ENCODE data around the gene KIF1A.

The KIF1A gene

DNA sequence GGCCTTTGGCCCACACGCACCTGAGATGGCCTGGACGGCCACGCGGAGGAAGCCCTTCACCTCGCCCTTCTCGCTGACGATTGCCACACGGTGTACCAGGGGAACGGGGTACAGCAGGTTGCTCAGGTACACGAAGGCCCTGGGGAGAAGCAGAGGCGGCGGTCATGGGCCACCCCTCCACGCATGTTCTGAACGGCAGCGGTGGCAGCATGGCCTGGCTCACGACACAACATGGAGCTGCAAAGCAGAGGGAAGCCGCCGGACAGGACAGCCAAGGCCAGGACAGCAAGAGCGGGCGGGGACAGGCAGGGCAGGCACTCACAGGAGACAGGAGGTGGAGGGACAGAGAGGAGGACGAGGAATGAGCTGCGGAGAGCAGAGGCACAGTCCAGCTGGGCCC lies 69.6 kb downstream of the KIF1A start:
- TF ChIP-seq, protein P1, sequence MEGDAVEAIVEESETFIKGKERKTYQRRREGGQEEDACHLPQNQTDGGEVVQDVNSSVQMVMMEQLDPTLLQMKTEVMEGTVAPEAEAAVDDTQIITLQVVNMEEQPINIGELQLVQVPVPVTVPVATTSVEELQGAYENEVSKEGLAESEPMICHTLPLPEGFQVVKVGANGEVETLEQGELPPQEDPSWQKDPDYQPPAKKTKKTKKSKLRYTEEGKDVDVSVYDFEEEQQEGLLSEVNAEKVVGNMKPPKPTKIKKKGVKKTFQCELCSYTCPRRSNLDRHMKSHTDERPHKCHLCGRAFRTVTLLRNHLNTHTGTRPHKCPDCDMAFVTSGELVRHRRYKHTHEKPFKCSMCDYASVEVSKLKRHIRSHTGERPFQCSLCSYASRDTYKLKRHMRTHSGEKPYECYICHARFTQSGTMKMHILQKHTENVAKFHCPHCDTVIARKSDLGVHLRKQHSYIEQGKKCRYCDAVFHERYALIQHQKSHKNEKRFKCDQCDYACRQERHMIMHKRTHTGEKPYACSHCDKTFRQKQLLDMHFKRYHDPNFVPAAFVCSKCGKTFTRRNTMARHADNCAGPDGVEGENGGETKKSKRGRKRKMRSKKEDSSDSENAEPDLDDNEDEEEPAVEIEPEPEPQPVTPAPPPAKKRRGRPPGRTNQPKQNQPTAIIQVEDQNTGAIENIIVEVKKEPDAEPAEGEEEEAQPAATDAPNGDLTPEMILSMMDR (conservative IDR thresholded peaks at IDR 0.05; ENCODE audit: low read length) = no peak
- DNase-seq (ENCODE audit: low read depth) = no peak
- no peak overlapping the region for H3K4me3 ChIP-seq (ENCODE audit: low read length)

DNA sequence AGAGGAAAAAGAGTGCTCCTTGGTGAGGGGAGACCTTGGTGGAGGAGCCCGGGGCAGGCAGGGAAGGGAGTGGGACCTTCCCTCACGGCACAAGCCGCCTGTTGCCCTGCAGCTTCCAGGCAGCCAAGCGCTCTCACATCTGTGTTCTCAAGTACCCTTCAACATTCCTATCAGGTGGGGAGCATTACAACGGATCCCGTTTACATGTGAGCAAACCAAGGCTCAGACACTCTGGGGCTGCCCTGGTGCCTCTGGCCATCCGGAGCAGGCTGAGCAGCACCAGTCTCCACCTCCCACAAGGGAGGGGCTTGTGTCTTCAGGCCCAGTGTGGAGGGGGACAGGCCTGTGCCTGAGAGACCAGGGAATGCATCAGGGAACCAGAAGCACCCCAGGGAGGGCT lies 70.5 kb downstream of the KIF1A start:
- TF ChIP-seq, protein P1 (conservative IDR thresholded peaks at IDR 0.05; ENCODE audit: low read length) = no peak
- no peak overlapping the region for H3K4me3 ChIP-seq (ENCODE audit: low read length)
- no peak for DNase-seq (ENCODE audit: low read depth)

DNA sequence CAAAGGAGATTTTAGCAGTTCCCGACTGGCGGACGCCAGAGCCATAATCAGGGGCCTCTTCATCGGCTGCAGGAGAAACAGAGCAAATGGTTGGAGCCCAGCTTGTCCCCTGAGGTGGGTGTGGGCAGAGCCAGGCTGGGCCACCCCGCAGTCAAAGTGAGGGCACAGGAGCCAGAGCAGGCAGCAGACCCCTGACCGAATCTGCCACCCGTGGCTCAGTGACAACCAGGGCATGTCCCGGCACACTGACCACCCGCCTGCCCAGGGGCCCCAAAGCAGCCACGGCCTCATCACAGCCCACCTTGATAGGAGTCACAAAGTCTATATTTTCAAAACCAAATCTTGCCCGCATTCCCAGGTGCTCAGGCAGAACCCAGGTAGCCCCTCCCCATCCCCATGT lies 72.8 kb downstream of the KIF1A start:
- TF ChIP-seq, protein P1 (conservative IDR thresholded peaks at IDR 0.05; ENCODE audit: low read length) = no peak
- DNase-seq (ENCODE audit: low read depth) = no peak

DNA sequence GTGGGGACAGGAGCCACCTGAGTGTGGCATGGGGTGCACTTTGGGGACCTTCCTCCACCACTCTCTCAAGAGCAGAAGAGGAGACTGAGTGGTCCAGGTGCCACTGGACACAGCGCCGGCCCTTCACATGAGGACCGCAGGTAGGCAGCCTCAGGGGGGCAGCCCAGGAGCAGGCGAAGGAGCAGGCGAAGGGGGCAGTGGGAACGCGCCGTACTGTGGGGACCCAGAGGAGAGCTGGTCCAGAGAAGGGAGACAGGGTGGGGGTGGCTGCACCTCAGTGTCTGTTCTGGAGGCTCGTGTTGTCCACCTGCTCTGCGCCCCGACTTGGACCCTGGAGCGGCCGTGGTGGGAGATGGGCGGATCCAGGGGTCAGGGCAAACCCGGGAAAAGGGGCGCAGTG lies 73.3 kb downstream of the KIF1A start:
- TF ChIP-seq, protein P1 (conservative IDR thresholded peaks at IDR 0.05; ENCODE audit: low read length) = no peak
- no peak for DNase-seq (ENCODE audit: low read depth)
- H3K4me3 ChIP-seq (ENCODE audit: low read length) = no peak overlapping the region

More for the DNA sequence above, 72.8 kb downstream of the KIF1A start:
- H3K4me3 ChIP-seq (ENCODE audit: low read length) = no peak overlapping the region

DNA sequence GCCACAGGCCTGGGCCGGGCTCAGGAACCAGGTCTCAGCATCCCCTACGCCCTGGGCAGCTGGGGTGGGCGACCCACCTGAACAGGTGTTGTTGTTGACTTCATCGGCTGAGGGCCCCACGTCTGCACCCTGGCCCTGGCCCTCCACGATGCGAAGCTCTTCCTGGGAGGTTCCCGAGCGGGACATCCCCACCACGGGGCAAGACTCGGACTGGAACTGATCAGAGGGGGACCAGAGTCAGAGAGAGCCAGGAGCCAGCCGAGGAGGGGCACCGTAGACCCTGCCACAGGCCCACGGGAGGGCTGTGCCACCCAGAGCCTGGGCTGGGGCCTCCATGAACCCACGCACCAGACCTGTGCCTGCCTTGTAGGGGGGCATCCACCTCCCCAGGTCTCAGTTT lies 74.1 kb downstream of the KIF1A start:
- no peak for DNase-seq (ENCODE audit: low read depth)
- TF ChIP-seq, protein P1 (conservative IDR thresholded peaks at IDR 0.05; ENCODE audit: low read length) = no peak
- no peak overlapping the region for H3K4me3 ChIP-seq (ENCODE audit: low read length)

DNA sequence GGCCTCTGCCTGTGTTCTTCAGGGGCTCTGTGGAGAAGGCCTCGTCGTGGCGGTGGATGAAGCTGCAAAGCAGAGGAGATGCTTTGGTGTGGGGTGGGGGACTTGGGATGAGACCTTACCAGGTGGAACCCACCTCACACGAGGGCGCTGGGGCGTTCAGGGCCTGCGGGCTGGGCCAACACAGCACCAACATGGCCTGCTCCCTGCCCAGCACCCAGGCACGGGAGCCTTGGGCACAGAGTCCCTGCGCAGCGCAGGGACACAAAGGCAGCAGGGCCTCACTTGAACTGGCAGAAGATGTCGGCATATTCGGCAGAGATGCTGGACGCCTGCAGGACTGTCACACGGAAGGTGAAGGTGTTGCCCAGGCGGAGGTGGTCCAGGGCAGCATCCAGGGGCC lies 74.6 kb downstream of the KIF1A start:
- DNase-seq (ENCODE audit: low read depth) = no peak
- TF ChIP-seq, protein P1 (conservative IDR thresholded peaks at IDR 0.05; ENCODE audit: low read length) = no peak
- H3K4me3 ChIP-seq (ENCODE audit: low read length) = no peak overlapping the region

DNA sequence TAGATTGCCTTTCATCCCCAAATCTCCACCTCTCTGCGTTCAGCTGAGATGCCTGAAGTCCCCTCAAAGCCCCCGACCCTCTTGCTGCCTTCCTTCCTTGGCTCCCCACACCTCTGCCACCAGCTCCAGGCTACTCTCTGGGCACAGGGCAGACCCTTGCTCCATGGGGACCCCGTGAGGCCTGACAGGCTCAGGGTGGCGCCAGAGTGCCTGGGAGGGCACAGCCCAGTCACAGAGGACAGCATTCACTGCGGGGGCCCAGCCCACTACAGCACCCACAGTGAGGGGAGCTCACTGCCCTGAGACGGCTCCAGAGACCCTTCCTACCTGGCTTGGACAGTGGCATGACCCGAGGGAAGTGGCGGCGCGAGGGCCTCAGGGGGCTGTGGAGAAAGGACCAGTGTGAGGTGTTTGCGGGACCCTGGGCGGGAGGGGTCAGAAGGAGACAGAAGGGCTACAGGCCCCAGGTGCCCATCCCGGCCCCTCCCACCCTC lies 77.4 kb downstream of the KIF1A start:
- TF ChIP-seq, protein P1 (conservative IDR thresholded peaks at IDR 0.05; ENCODE audit: low read length) = no peak
- DNase-seq (ENCODE audit: low read depth) = no peak
- H3K4me3 ChIP-seq (ENCODE audit: low read length) = no peak overlapping the region
